Breast epithelium (tissue), 4 donors: ENCODE measurements around the gene ITPKC. TPM values are rescaled to one million over a fixed set of nuclear protein-coding genes. Genes with fewer than 3 reads are reported as not detected.

Source experiments
- DNase-seq, 2 donors: peaks; one replicate each; pipeline ENCODE4 v3.0.0-alpha.2; 2019; ENCODE audit warnings: low spot score in 2 of 2
- H3K27ac ChIP-seq, 2 donors: fragments of 200-600 bp; sonication (generic) in 1 of 2; one replicate each; pipeline ENCODE4 v1.5.1; 2016 to 2019; ENCODE audit warnings: mild to moderate bottlenecking in 1 of 2
- H3K27me3 ChIP-seq, 2 donors: fragments of 200-600 bp; sonication (generic) in 1 of 2; one replicate each; pipeline versions ENCODE4 v1.5.1 to v1.6.0; 2017 to 2019; ENCODE audit warnings: control low read depth in 1 of 2, mild to moderate bottlenecking in 1 of 2
- H3K36me3 ChIP-seq: fragments of 200-600 bp; one replicate; pipeline ENCODE4 v1.5.1; 2019
- H3K4me1 ChIP-seq, 2 donors: fragments of 200-600 bp; sonication (generic); one replicate each; pipeline ENCODE4 v1.5.1; 2016 to 2019; ENCODE audit warnings: control low read depth in 1 of 2
- H3K4me3 ChIP-seq, 3 donors: fragments of 200-600 bp; sonication (generic); 1 replicate in 2 of 3; 2 replicates in 1 of 3; pipeline ENCODE4 v1.5.1; 2016 to 2019; ENCODE audit warnings: mild to moderate bottlenecking in 3 of 3, moderate library complexity in 2 of 3
- H3K9me3 ChIP-seq, 2 donors: fragments of 200-600 bp; sonication (generic) in 1 of 2; one replicate each; pipeline ENCODE4 v1.5.1; 2016 to 2019; ENCODE audit warnings: control low read depth in 1 of 2
- POLR2A ChIP-seq: fragments of 450-650 bp; IDR thresholded peaks from one replicate; pipeline ENCODE4 v1.6.1; 2016; ENCODE audit warnings: antibody characterized with exemption, mild to moderate bottlenecking, moderate library complexity
- POLR2AphosphoS5 ChIP-seq, 3 donors: sonication (generic); formaldehyde crosslinking; IDR thresholded peaks; one replicate each; pipeline ENCODE4 v1.6.1; 2017; ENCODE audit warnings: antibody characterized with exemption in 3 of 3
- intact Hi-C: fragments of 100-400 bp; cut with DNase I; formaldehyde crosslinking; loops from one replicate; pipeline ENCODE4 v1.15.1; 2023; ENCODE audit warnings: low total_unique reads
- total RNA-seq, 3 donors: library from RNA; depleted of rRNA; stranded (reverse); fragments of >200 nt; gene quantifications; one replicate each; pipeline ENCODE4 v1.1.0, GENCODE V29; 2016
- TF ChIP-seq, protein P1 (sequence below), 3 donors: fragments of 450-650 bp; IDR thresholded peaks; one replicate each; pipeline ENCODE4 v1.5.1; 2016 to 2017; ENCODE audit warnings: antibody characterized with exemption in 3 of 3, mild to moderate bottlenecking in 3 of 3, moderate library complexity in 3 of 3

ITPKC gene
- total RNA-seq, 3 donors from 2014 or later: 41.8 to 71.6 (median 55.1) TPM

DNA sequence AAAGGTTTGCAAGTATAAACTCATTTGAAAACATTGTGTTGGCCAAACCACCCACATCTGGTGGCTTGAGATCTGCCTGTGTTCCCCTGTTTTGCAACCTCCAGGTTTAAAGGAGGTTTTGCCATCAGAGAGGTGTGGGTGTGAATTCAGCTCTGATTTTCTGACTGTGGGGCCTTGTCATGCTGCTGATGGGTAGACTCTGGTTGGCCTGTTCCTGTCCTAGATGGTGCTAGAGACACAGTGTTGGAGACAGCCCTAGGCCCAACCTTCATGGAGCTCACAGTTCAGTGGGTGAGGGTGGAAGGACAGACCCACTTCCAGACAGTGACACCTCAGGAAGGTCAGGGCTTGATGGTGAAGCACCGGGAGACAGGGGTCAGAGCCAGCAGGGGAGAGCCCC is 68.6 kb downstream of the ITPKC start:
- Histone ChIP-seq H3K27ac (no peak overlapping the region), H3K4me1 (no peaks in the 10 kb centered on the region), H3K36me3 (no peaks in the 10 kb centered on the region), H3K9me3 (no peaks in the 10 kb centered on the region), H3K27me3 (no peaks in the 10 kb centered on the region), H3K4me3 (no peak overlapping the region)
- intact Hi-C loops: no loop called here
- TF ChIP-seq POLR2AphosphoS5 (IDR thresholded peaks at IDR 0.05): no peak
- TF ChIP-seq, protein P1, sequence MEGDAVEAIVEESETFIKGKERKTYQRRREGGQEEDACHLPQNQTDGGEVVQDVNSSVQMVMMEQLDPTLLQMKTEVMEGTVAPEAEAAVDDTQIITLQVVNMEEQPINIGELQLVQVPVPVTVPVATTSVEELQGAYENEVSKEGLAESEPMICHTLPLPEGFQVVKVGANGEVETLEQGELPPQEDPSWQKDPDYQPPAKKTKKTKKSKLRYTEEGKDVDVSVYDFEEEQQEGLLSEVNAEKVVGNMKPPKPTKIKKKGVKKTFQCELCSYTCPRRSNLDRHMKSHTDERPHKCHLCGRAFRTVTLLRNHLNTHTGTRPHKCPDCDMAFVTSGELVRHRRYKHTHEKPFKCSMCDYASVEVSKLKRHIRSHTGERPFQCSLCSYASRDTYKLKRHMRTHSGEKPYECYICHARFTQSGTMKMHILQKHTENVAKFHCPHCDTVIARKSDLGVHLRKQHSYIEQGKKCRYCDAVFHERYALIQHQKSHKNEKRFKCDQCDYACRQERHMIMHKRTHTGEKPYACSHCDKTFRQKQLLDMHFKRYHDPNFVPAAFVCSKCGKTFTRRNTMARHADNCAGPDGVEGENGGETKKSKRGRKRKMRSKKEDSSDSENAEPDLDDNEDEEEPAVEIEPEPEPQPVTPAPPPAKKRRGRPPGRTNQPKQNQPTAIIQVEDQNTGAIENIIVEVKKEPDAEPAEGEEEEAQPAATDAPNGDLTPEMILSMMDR (IDR thresholded peaks at IDR 0.05): no peak
- no peak for TF ChIP-seq POLR2A
- no peak for DNase-seq

DNA sequence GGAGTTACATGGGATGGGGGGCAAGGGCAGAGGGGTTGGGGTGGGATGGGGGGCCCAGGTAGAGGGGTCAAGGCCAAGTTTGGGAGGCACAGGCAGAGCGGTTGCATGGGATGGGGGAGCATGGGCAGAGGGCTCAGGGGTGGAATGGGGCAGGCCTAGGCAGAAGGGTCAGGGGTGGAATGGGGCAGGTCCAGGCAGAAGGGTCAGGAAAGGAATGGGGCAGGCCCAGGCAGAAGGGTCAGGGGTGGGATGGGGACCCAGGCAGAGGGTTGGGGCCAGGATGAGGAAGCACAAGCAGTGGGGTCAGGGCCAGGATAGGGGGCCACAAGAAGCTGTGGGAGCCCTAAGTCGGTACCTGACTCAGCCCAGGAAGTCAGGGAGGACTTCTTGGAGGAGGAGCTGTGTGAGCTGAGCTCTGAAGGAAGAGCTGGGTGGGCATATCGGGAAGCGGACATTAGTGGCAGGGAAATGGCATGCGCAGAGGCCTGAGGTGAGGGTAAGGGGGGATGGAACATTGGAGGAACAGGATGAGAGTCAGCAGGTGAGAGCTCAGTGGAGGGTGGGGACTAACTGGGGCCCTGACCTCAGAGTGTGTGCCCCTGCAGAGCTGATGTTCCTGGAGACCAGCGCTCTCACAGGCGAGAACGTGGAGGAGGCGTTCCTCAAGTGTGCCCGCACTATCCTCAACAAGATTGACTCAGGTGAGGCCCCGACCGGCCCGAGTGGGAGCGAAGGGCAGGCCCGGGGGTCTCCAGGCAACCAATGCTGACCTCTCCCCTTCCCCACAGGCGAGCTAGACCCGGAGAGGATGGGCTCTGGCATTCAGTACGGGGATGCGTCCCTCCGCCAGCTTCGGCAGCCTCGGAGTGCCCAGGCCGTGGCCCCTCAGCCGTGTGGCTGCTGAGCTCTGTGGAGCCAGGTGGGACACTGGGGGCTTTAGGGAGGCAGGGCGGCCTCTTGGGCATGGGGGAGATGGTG is 69.4 kb downstream of the ITPKC start:
- TF ChIP-seq POLR2A (no peak), POLR2AphosphoS5 (IDR thresholded peaks at IDR 0.05) (no peak)
- TF ChIP-seq, protein P1 (IDR thresholded peaks at IDR 0.05): no peak
- Histone ChIP-seq H3K27ac (no peak overlapping the region), H3K9me3 (no peaks in the 10 kb centered on the region), H3K4me3 (no peak overlapping the region), H3K4me1 (no peaks in the 10 kb centered on the region), H3K27me3 (no peaks in the 10 kb centered on the region), H3K36me3 (no peaks in the 10 kb centered on the region)
- DNase-seq: no peak
- intact Hi-C loops: no loop called here

Other genes starting within 250 kb of the ITPKC start
- gene SHKBP1, start 140.2 kb upstream of the ITPKC start, total RNA-seq: 10 to 100 TPM; 25.8 to 42.9 (median 34.1) TPM
- gene LTBP4, start 115.7 kb upstream of the ITPKC start, total RNA-seq: 100 to 1,000 TPM in 1 of 3 donors, 10 to 100 TPM in 2; 52.7 to 130 (median 89.1) TPM
- 10 to 100 TPM; 24.6 to 34.7 (median 30.9) TPM for gene NUMBL, start 26.5 kb upstream of the ITPKC start, total RNA-seq
- gene COQ8B, start 226 bp upstream of the ITPKC start, total RNA-seq: 10 to 100 TPM; 28.2 to 50.8 (median 45.7) TPM
- gene ACTMAP, start 33.4 kb downstream of the ITPKC start, total RNA-seq: 1 to 10 TPM; 2.6 to 3.2 (median 2.9) TPM
- 10 to 100 TPM; 41.6 to 52.8 (median 52.1) TPM for gene SNRPA, start 34.1 kb downstream of the ITPKC start, total RNA-seq
- 10 to 100 TPM in 1 of 3 donors, 1 to 10 TPM in 1, not detected in 1; 5.6 to 47.3 TPM for gene MIA, start 58.4 kb downstream of the ITPKC start, total RNA-seq
- 10 to 100 TPM; 21.6 to 28.2 (median 22.1) TPM for gene RAB4B, start 61.1 kb downstream of the ITPKC start, total RNA-seq
- gene EGLN2, start 82.1 kb downstream of the ITPKC start, total RNA-seq: 10 to 100 TPM; 78.9 to 90.8 (median 88.5) TPM
- under 1 TPM in 1 of 3 donors, not detected in 2; 0.64 TPM for gene CYP2A6, start 133.3 kb downstream of the ITPKC start, total RNA-seq
- not detected for gene CYP2A7, start 165.1 kb downstream of the ITPKC start, total RNA-seq